GM18508 (cell line): ENCODE results near the gene NECTIN4.

ENCODE experiments used
- ATAC-seq: cut with Tn5 transposase; IDR thresholded peaks from one replicate; pipeline ENCODE4 v1.9.1; 2021; ENCODE audit warnings: moderate number of reproducible peaks; ENCODE audit not compliant: insufficient read depth, unreplicated experiment

NECTIN4 gene

DNA sequence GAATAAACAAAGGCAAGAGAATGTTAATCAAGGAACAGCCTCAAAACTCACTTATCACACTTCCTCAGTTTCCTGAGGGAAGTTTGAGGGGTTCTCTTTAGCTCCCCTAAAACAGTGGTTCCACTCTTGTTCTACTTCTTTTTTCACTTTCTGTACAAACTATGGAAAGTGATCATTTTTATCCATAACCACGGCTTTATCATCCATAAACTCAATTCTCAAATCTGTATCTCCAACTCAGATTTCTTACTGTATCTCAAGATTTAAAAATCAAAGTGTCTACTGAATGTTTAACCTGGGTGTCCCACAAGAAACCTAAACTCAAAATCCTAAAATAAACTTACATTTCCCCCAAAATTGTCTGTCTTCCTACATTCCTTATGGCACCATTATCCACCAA, 24.6 kb upstream of the NECTIN4 start:
- ATAC-seq = no peak

DNA sequence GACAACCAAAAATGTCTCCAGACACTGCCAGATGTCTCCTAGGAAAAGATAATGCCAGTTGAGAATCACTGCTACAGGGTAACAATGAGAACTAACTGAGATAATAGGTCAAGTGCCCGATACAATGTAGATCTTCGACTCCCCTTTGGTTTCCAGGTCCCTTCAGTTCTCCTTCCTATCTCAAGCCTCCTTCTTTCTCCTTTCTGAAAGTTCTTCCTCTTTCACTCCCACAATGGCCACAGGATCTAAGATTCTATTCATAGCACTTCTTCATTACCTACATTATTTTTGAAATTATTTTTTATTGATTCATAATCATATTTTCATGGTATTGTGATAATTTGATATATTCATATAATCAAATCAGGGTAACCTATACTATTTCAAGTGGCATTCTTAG, 22.2 kb upstream of the NECTIN4 start:
- no peak for ATAC-seq

DNA sequence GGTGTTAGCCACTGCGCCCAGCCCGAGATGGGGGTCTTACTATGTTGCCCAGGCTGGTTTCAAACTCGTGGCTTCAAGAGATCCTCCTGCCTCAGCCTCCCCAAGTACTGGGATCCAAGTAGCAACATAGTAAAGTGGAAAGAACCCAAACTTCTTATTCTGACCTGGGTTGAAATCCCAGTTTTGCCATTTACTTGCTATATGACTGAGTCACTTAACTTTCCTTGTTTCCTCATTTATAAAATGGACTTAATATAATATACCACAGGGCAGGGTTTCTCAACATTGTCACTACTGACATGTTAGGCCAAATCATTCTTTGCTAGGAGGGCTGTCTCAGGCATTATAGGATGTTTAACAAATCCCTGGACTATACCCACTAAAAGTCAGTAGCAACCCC, 21.8 kb upstream of the NECTIN4 start:
- no peak for ATAC-seq

DNA sequence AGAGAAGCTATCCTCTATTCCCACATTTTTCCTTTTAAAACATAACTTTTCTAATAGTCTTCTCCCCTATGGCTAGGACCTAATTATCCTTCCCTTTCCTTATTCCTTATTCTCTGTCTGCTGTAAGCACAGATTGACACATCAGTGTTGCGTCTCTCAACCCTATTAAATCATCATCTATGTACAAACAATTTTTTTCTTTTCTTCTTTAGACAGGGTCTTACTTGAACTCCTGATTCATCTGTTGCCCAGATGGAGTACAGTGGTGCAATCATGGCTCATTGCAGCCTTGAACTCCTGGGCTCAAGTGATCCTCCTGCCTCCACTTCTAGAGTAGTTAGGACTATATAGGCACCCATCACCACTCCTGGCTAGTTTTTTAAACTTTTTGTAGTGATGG, 17.1 kb upstream of the NECTIN4 start:
- ATAC-seq = no peak

DNA sequence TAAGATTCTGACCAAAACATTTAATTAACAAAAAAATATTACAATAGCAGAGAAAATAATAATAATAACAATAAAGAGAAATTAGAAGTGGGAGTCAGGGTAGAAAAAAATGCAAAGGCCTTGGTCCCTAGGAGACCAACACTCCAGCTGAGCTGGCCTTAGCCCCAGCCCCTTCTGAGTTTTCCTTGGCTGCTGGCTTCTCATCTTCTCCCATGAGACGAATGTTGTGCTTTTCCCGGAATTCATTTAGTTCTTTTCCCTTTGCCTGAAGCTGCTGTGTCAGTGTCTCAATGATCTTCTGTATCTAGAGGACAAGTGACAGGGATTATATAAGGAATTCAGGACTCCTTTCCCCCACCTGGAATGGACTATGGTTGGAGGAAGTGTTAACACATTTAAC, 11.2 kb upstream of the NECTIN4 start:
- no peak for ATAC-seq

DNA sequence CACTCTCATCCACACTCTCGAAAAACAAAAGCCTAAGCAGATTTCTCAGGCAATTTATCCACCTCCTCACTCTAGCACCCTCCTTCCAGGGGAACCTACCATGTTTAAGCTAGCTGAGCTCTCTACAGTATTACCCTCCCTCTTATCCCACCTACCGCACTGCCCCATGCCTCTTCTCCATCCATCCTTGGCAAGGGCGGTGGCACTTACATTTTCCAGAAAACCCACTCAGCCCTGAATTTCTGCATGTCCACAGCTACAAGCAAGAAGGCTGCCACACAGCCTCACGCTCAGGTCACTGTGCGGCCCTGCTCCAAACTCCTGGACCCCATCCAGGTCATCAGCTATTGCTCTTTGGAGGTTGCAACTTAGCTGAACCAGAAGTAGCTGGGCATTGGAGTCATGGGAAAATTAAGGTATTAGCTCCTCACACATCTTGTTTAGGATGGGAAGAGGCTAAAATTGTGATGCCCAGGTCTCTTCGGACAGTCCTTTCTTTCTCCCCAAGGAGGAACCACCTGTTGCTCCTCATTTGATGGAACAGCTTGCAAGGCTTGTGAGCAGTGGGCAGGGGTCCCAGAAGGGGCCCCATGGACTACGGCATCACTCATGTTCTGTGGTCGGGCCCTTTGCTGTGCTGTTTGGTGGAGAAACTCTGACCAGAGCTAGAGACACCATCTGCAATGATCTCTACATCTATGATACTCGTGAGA, 9.9 kb upstream of the NECTIN4 start:
- no peak for ATAC-seq

DNA sequence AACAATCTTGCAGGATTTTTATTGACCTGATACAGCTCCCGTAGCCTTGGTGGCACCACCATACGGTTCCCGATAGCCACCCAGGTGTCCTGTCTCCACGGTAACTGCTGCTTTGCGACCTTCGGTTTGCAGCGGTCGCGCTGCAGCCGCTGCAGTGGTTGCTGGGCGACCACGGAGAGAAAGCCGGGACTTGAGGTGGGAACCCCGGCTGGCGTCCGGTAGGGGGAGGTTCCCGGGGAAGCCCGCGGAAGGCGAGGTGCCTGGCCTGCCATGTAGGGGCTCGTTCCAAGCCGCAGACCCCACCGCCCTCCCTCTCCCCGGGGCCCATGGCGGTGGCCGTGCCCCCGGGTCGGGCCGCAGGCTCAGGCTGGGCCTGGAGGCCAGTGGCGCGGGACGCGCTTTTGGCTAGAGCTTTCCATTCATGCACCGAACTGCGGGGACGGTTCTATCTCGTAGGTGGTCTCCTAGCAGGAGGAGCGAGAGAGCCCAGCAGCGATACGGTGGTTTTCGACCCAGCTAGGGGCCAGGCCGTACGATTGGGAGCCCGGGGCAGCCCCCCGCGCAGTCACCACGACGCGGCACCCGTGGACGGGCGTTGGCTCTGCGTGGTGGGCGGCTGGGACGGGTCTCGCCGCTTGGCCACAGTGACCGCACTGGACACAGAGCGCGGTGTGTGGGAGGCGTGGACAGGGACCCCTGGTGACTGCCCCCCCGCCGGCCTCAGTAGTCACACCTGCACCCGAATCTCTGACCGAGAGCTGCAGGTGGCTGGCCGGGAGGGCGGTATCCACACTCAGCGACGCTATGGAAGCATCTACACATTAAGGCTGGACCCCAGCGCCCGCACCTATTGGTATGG, 9.1 kb upstream of the NECTIN4 start, which contains the start of gene KLHDC9:
Gene KLHDC9, plus strand, starts transcription at position 152 of the 859 bp plus-strand sequence. Its CDS starts 175 bp downstream, at position 327.
- ATAC-seq = peak; percentile 41

DNA sequence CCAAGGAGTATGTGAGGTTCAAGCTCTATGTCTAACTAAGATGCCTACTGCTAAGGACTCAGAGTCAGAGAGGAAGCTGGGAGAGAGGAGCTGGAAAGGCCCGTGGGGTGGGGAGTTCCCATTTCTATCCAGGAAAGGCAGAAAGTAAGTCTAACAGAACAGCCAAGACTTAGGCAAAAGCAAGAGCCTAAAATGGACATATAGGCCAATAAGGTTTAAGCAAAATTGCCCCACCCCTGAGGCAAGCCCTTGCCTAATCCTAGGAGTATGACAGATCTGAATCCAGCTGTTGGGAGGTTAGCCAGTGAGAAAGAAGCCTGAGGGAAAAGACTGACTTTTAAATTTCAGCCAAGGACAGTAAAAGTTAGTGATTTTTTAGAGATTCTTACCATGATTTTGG, 7.2 kb upstream of the NECTIN4 start:
- ATAC-seq = peak; percentile 4

DNA sequence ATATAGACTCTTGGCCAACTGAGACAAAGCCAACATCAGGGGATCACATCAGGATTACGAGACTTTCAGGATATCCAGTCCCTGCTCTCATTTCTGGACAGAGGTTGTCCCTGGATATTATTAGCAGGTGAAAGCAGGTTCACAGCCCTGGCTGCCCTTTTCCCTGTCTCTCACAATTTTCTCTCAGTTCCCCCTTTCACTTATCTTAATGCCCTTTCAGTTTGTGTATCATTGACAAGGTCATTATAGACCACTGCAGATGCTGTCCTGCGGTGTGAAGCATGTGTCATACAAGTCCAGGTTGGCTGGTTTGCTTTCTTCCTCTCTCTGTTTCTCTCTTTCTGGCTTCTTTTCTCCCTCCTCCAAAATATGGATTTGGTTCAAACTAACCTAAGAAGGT, 6.7 kb upstream of the NECTIN4 start:
- ATAC-seq = peak; percentile 37

DNA sequence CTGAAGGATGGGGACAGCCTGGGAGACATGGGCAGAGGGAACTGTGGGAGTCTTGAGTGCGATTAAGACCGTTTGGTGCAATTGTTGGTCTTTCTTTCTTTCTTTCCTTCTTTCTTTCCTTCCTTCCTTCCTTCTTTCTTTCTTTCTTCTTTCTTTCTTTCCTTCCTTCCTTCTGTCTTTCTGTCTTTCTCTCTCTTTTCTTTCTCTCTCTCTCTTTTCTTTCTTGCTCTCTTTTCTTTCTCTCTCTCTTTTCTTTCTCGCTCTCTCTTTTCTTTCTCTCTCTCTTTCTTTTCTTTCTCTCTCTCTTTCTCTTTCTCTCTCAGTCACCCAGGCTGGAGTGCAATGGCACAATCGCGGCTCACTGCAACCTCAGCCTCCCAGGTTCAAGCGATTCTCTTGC, 5.9 kb upstream of the NECTIN4 start:
- ATAC-seq = no peak

DNA sequence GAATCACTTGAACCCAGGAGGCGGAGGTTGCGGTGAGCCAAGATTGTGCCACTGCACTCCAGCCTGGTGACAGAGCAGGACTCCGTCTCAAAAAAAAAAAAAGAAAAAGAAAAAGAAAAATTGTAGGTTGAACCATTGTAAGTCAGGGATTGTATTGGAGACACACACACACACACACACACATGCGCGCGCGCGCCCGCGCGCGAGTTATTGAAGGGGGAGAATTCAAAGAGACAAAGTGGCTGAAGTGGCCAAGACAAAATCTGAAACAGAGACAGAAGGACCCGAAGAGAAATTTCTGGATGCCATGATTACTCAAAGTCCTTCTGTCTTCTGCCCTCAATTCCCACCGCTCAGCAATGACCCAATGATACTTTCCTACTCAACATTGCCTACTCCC, 5.1 kb upstream of the NECTIN4 start:
- ATAC-seq = no peak

DNA sequence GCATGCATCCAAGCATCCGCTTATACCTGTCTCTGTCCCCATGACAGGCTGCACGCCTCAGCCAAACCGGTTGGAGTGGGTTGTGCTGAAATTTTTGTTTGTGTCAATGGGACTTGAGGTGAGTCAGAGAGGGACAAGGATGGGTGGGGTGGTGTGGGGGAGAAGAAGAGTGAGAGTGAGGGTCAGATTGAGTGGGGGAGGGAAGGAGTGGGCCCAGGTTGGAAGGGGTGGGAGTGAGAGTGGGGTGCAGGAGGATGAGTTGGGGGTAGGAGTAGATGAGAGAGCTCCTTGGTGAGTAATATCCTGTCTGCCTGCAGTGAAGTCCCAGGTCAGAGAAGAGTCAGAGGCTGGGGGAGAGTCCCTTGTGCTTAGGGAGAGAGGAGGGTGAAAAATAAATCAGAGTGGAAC, 3.3 kb upstream of the NECTIN4 start:
- no peak for ATAC-seq

DNA sequence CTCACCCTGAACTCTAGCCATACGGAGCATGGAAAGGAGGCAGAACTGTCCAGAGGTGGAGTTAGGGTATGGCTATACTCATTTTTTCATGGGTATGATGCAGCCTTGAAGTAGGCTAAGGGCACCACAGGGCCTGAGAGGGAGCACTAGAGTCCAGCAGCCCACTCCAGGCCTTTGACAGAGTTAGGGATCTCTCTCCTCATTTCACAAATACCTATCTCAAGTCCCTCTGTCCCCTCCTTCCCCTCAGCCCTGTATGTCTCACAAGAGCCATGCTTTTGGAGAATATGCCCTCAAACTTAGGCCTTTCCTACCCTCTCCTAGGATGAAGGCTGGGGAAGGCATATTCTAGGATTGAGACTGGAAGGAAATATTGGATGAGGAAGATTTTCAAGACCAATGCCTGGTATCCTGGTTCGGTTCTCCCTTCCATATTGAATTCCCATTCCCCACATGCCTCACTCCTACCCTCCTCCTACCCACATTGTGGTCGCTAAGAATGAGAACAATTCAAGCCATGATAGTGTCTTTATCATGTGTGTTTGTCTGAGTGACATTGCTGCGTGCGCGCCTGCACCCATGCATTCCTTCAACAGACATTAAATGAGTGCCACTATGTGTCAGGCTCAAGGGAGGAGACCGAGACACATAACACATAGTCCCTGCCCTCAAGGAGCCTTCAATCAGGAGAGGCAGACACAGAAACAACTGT, 2.6 kb upstream of the NECTIN4 start:
- no peak for ATAC-seq

DNA sequence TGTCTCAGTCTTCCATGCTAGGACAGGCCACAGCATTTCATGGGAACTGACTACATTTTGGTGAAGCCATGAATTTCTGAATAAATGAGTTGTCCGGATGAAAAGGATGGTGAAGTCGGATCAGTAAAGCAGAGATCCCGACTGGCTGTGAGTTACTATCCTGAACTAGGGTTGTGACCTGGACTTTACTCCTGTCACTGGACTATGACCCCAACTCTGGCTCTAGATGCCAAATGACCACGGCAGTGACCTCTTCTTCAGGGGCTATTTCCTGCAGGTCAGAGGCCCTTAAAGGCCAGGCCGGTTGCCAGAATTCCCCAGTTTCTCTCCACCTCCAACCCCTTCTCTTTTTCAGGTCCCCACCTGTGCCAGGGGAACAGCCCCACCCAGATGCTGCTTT, 1.7 kb upstream of the NECTIN4 start:
- no peak for ATAC-seq

DNA sequence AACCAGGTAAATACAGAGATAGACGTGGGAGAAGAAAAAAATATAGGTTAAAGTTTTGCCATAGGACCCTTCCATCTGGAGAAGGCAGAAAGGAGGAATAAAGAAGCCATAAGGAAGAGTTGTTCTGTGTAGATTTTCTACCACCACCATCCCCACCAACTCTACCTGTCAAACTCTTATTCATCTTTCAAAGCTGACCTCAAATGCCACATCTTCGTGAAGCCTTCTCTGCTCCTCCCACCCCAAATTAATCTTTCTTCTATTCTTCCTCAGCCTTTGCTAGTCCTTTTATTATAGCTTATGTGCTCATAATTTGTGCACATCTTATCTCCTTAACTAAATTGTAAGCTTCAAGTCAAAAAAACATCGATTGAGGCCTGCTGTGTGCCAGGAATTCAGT, 1.3 kb upstream of the NECTIN4 start:
- no peak for ATAC-seq

DNA sequence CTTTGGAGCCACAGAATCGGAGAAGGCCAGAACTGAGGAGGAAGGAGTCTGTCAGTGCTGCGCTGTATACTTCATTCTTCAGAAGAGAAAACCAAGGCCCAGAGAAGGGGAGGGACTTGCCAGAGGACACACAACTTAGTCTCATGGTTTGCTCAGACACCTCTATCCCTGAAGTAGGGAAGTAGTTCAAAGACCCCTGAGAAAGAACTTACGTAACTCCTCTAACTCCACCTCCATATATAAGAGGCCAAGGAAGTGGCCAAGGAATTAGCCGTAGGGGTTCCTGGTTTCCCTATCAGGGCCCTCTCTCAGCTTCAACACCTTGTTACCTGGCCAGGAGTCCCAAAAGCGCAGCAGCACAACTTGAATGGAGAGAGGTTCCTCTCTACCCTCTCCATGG, 580 bp upstream of the NECTIN4 start:
- ATAC-seq = no peak

DNA sequence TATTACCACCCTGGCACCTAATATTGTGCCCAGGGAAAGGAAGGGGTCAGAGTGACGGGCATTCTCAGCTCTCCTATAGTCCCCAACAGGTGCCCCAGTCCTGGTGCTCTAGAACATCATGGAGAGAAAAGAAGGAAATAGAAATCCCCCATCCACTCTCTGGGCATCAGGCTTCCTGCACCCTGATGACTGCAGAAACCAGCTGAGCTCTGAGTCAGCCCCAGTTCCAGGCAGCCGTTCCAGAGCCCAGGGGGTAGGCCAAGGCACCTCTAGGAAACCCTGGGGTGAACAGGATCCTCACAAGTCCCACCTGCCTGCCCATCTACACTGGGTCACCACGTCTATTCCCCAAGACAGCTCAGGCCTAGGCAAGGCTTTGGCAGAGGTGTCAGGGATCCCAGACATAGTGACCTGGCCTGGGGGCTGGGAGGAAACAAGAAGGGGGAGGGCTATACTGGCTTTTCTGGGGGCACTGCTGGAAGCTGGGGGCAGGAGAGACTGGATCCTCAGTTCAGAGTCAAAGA, 709 bp downstream of the NECTIN4 start:
- ATAC-seq = no peak

DNA sequence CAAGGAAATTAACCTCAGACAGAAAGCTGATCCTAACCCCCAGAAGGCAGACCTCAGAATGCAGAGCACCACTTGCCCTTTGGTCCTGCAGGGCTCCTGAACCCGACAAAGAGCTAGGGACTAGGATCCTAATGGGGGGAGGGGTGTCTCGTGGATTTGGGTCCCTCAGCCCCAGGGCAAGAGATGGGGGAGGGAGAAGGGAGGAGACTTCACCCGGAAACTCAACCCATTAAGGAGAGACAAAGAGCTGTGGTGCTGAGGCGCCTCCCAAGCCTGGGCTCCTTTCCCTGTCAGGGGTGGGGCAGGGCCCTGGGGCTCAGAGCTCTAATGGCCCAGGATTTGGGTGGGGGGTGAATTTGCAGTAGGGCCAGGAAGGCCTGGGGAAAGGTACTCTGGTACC, 2.9 kb downstream of the NECTIN4 start:
- no peak for ATAC-seq

DNA sequence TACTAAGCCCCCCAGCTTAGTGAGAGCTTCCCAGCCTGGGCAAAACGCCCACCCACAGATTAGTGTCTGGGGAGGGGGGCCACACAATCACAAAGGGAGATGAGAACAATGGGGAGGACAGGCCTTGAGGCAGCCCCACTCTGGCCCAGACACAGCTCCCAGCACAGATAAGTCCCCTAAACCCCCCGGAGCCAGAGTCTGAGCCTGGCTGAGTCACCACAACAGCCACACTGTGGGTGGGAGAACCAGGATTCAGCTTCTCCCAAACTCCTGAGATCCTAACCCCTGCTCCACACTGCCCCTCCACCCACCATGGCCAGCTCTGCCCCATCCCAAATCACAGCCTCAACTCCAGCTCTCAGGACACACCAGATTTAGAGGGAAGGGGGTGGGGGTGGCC, 4.2 kb downstream of the NECTIN4 start:
- no peak for ATAC-seq

DNA sequence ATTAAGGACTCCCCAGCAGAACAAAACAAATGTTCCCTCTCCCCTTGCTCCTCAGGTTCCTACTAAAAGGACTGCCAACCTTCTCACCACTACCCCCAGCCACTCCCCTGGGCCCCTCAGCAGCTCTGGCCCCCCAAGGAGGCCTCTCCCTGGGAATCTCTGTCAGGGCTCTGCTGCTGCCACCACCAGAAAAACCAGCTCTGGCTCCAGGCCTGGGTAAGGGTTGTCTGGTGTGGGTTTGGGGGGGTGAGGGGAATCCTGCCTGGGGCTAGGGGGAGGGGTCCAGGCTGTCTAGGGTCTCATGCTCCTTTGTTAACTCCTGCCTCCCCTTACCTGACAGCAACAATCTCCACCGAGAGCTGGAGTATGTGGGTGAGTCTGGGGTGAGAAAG, 4.8 kb downstream of the NECTIN4 start:
- no peak for ATAC-seq
